ENCODE measurements around the gene C19orf33.

DNA sequence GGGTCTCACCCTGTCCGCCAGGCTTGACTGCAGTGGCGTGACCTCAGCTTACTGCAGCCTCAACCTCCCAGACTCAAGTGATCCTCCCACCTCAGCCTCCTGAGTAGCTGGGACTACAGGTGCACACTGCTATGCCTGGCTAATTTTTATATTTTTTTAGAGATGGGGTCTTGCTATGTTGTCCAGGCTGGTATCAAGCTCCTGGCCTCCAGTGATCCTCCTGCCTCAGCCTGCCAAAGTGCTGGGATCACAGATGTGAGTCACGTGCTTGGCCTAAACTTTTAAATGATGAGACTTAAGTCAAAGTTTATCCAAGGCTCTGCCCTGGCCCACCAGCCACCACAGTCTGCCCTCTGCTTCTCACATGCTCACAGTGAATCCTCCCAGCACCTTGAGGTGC lies 2.2 kb downstream of the C19orf33 start:
- no peak for TF ChIP-seq CTCF (conservative IDR thresholded peaks at IDR 0.05; ENCODE audit: low read length)
- TF ChIP-seq EZH2phosphoT487 (IDR thresholded peaks at IDR 0.05; ENCODE audit: borderline replicate concordance), result no peak
